ENCODE results near the gene GAPVD1. TPM values are rescaled to one million over a fixed set of nuclear protein-coding genes. Genes with fewer than 3 reads are reported as not detected.

The GAPVD1 gene
- total and polyA plus RNA-seq, 2 of the 8 experiments (the other 6 are each of a cell fraction or from before 2014, with no cell fraction given): 5.5 to 40.5 TPM

- TF ChIP-seq CHD7 (IDR thresholded peaks at IDR 0.05; ENCODE audit: insufficient replicate concordance, low read length): no peak
- no peak for TF ChIP-seq ATF3 (IDR thresholded peaks at IDR 0.05; ENCODE audit: insufficient read depth, low read depth, low read length)
- no peak for TF ChIP-seq RBBP5 (IDR thresholded peaks at IDR 0.05; ENCODE audit: borderline replicate concordance, low read depth, low read length)
- TF ChIP-seq BACH1 (IDR thresholded peaks at IDR 0.05; ENCODE audit: low read length): no peak
- no peak for TF ChIP-seq TAF1 (IDR thresholded peaks at IDR 0.05; ENCODE audit: low read depth, low read length)
- TF ChIP-seq SRF (IDR thresholded peaks at IDR 0.05; ENCODE audit: low read depth, low read length): no peak
- no peak for TF ChIP-seq KDM5A (IDR thresholded peaks at IDR 0.05; ENCODE audit: low read length)
- no peak for TF ChIP-seq KDM1A (IDR thresholded peaks at IDR 0.05; ENCODE audit: borderline replicate concordance, low read length)
- no peak for TF ChIP-seq PHF8 (conservative IDR thresholded peaks at IDR 0.05; ENCODE audit: low read depth, low read length)
- no peak for TF ChIP-seq NRF1 (IDR thresholded peaks at IDR 0.05; ENCODE audit: low read depth, low read length)
- TF ChIP-seq EZH2 (IDR thresholded peaks at IDR 0.05; ENCODE audit: low read depth, low read length, severe bottlenecking): no peak
- TF ChIP-seq RFX5 (IDR thresholded peaks at IDR 0.05; ENCODE audit: borderline replicate concordance, low read depth, low read length): no peak
These were observed 43.0 kb upstream of the GAPVD1 start (continued) for GRCh38 chr9:125218621-125219020.
